Measurements from ENCODE around the gene PLA2G4A.

The PLA2G4A gene

DNA sequence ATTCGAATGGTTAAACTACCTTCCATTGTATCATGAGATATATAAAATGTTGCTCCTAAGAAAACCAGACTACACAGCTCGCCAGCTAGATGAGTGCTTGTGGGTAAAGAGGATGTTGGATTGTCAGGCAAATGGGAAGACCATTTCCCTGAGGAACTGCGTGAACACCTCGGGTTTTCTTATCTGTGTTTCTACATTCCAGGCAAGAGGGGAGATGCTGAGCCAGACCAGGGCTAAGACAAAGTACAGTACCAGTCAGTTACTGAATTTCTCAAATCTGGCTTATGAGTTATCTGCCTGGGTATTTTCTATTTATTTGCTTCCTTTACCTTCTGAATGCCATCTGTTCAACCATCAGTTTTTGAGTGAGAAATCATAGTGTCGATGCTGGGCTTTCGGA lies 170.8 kb downstream of the PLA2G4A start:
- TF ChIP-seq, protein P1, sequence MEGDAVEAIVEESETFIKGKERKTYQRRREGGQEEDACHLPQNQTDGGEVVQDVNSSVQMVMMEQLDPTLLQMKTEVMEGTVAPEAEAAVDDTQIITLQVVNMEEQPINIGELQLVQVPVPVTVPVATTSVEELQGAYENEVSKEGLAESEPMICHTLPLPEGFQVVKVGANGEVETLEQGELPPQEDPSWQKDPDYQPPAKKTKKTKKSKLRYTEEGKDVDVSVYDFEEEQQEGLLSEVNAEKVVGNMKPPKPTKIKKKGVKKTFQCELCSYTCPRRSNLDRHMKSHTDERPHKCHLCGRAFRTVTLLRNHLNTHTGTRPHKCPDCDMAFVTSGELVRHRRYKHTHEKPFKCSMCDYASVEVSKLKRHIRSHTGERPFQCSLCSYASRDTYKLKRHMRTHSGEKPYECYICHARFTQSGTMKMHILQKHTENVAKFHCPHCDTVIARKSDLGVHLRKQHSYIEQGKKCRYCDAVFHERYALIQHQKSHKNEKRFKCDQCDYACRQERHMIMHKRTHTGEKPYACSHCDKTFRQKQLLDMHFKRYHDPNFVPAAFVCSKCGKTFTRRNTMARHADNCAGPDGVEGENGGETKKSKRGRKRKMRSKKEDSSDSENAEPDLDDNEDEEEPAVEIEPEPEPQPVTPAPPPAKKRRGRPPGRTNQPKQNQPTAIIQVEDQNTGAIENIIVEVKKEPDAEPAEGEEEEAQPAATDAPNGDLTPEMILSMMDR (conservative IDR thresholded peaks at IDR 0.05; ENCODE audit: low read depth, low read length) = no peak
- H3K4me3 ChIP-seq (ENCODE audit: low read depth, low read length) = no peak overlapping the region
- DNase-seq (ENCODE audit: low read depth) = no peak

DNA sequence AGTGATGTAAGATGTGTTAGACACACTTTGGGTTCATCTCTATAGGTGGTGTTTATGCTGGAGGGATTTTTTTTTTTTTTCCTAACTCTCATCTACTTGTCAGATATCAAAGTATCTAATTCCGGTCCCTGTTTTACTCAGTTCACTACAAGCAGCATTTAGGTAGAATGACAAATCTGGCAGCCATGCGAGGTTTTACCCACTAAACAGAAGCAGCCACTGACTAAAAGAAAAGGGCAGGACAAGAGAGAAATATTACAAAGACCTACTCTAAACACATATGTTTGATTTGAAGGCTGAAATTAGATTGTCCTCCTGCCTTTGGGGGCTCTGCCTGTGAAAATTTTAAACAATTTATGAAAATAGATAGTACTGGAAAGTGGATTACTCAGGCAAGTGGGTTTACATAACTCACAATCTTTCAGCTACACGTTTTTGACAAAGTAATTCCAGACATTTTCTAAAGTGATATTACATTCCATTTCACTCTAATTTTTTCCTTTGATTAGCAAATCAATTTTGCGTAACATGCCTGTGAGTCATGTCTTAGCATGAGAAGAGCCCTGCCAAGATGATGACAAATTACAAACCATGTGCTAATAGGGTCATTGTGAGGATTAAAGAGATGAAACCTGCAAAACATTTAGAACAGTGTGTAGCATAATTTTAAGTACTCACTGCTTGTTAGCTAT lies 172.6 kb downstream of the PLA2G4A start:
- peak; percentile 96 for DNase-seq (ENCODE audit: low read depth)
- H3K4me3 ChIP-seq (ENCODE audit: low read depth, low read length) = no peak overlapping the region
- TF ChIP-seq, protein P1 (conservative IDR thresholded peaks at IDR 0.05; ENCODE audit: low read depth, low read length) = no peak

DNA sequence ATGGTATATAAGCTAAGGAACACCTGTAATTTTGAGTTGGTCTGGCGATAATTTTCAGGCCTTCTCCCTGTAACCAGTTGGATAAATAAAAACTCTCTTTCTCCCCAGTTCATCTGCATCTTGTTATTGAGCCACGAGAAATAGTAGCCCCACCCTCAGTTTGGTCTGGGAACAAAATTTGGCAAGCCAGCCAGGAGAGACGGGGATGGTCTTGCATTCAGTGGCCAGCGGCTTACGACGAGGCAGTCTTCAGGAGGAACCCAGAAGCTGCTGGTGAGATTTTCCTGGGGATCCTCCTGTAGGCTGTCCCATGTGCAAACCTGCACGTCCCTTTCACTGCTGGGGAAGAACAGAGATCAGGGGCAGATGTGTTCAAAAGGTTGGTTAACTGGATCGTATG lies 174.6 kb downstream of the PLA2G4A start:
- H3K4me3 ChIP-seq (ENCODE audit: low read depth, low read length) = no peak overlapping the region
- TF ChIP-seq, protein P1 (conservative IDR thresholded peaks at IDR 0.05; ENCODE audit: low read depth, low read length) = no peak
- DNase-seq (ENCODE audit: low read depth) = no peak

DNA sequence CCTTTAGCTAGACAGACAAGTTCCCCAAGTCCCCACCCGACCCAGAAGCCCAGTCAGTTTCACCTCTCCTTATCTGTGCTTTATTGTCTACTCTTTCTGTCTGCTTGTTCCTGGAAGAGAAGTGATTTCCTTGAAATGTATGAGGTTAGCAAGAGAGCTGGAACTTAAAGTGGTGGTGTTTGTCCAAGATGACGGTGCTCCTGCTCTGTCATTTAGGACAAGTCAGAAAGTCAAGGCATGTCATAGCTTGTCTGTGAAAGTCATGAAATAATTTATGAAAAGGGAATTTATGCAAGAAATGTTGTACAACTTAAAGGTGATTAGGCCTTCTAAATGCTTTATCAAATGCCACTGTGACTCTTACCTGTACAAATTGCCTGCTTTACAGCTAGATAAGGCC lies 178.1 kb downstream of the PLA2G4A start:
- DNase-seq (ENCODE audit: low read depth) = no peak
- TF ChIP-seq, protein P1 (conservative IDR thresholded peaks at IDR 0.05; ENCODE audit: low read depth, low read length) = no peak
- H3K4me3 ChIP-seq (ENCODE audit: low read depth, low read length) = no peak overlapping the region

DNA sequence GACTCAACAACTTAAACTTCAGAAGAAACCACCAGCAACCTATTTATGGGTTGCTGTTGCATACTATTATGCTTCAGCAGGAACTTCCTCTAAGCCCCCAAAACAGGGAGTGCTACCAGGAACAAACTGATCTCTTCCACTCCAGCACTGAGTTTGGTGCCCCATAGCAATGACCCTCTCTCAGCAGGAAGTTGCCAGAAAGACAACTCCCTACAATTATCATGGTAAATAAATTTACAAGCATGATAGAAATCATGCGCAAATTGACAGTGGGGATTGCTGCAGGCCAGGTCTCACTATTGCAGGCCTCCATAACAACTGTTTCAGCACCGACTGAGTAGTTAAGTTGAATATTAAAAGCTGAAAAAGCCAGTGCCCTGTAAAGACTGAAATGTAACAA lies 180.6 kb downstream of the PLA2G4A start:
- TF ChIP-seq, protein P1 (conservative IDR thresholded peaks at IDR 0.05; ENCODE audit: low read depth, low read length) = no peak
- H3K4me3 ChIP-seq (ENCODE audit: low read depth, low read length) = no peak overlapping the region
- DNase-seq (ENCODE audit: low read depth) = no peak

DNA sequence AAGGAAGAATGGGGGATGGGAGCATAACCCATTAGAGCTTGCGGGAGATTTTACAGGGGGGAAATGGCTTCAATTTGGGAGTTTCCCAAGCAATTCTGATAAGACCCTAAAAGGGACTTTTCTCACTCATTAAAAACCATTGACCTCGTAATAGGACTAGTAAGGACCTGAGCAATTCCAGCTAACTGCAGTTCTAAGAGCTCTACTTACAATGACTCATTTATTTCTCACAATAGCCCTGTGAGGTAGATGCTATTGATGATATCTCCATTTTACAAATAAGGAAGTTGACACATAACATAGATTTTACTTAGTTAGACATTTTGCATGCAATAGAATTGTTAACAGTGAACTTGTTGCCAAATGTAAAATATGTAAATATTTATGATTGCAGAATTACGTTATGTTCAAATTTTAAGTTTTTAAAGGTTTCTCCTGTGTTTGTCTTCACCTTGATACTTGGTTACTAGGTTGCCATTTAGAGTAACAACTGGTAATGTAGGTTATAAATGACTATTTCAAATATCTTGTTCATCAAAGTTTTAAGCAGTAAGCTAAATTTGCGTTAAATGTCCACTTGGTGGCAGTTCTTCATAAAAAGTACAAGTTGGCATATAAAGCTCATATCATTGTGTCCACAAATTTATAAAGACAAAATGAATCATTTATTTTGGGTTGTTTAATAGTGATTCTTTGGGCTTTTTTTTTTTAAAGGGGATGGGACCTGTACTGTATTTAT lies 182.0 kb downstream of the PLA2G4A start:
- TF ChIP-seq, protein P1 (conservative IDR thresholded peaks at IDR 0.05; ENCODE audit: low read depth, low read length) = no peak

More for the DNA sequence above, 182.0 kb downstream of the PLA2G4A start:
- no peak overlapping the region for H3K4me3 ChIP-seq (ENCODE audit: low read depth, low read length)
- no peak for DNase-seq (ENCODE audit: low read depth)
